HEK293 (cell line): ENCODE data around the gene RABGEF1.
A peak's percentile ranks its signal among the peaks of the same experiment; 100 is the strongest.

Source experiments
- GLI4 ChIP-seq: fragments of 450-650 bp; formaldehyde crosslinking; IDR thresholded peaks from 2 replicates; pipeline ENCODE4 v1.5.1; 2016; ENCODE audit warnings: missing biosample characterization, missing genetic modification characterization
- GLIS2 ChIP-seq: fragments of 450-650 bp; formaldehyde crosslinking; IDR thresholded peaks from 2 replicates; pipeline ENCODE4 v1.5.1; 2016; ENCODE audit warnings: missing biosample characterization, missing genetic modification characterization
- HOXA7 ChIP-seq: sonication (generic); formaldehyde crosslinking; IDR thresholded peaks from 2 replicates; pipeline ENCODE4 v1.8.1; 2022; ENCODE audit warnings: missing genetic modification reagents, borderline replicate concordance
- KLF1 ChIP-seq: fragments of 450-650 bp; formaldehyde crosslinking; IDR thresholded peaks from 2 replicates; pipeline ENCODE4 v1.5.1; 2016; ENCODE audit warnings: missing biosample characterization, missing genetic modification characterization
- KLF8 ChIP-seq: fragments of 450-650 bp; formaldehyde crosslinking; IDR thresholded peaks from 2 replicates; pipeline ENCODE4 v1.5.1; 2016; ENCODE audit warnings: missing biosample characterization, missing genetic modification characterization
- PRDM1 ChIP-seq: fragments of 450-650 bp; formaldehyde crosslinking; IDR thresholded peaks from 2 replicates; pipeline ENCODE4; 2016; ENCODE audit warnings: missing biosample characterization, missing genetic modification characterization
- SETDB1 ChIP-seq: IDR thresholded peaks from one replicate; pipeline ENCODE4 v1.6.1; 2017; ENCODE audit warnings: mild to moderate bottlenecking, low read length, moderate library complexity, mixed read lengths; ENCODE audit not compliant: insufficient read length
- SP3 ChIP-seq: fragments of 450-650 bp; formaldehyde crosslinking; IDR thresholded peaks from 2 replicates; pipeline ENCODE4 v1.5.1; 2016; ENCODE audit warnings: missing biosample characterization, missing genetic modification characterization
- TCF7L2 ChIP-seq: IDR thresholded peaks from 2 replicates; pipeline ENCODE4 v1.6.1; 2011; ENCODE audit warnings: low read depth, mild to moderate bottlenecking, inconsistent platforms, low read length, moderate library complexity, borderline replicate concordance
- ZBTB17 ChIP-seq: fragments of 450-650 bp; formaldehyde crosslinking; IDR thresholded peaks from 2 replicates; pipeline ENCODE4 v1.5.1; 2016; ENCODE audit warnings: missing biosample characterization, missing genetic modification characterization
- ZFP41 ChIP-seq: fragments of 450-650 bp; formaldehyde crosslinking; IDR thresholded peaks from 2 replicates; pipeline ENCODE4 v1.5.1; 2016; ENCODE audit warnings: missing biosample characterization, missing genetic modification characterization, borderline replicate concordance
- ZNF138 ChIP-seq: fragments of 450-650 bp; formaldehyde crosslinking; IDR thresholded peaks from 2 replicates; pipeline ENCODE4 v1.5.1; 2016; ENCODE audit warnings: missing biosample characterization, missing genetic modification characterization, borderline replicate concordance
- ZNF157 ChIP-seq: fragments of 450-650 bp; formaldehyde crosslinking; IDR thresholded peaks from 2 replicates; pipeline ENCODE4 v1.5.1; 2016; ENCODE audit warnings: missing biosample characterization, missing genetic modification characterization
- ZNF16 ChIP-seq: fragments of 450-650 bp; formaldehyde crosslinking; IDR thresholded peaks from 2 replicates; pipeline ENCODE4 v1.5.1; 2016; ENCODE audit warnings: low read depth, missing biosample characterization, missing genetic modification characterization
- ZNF19 ChIP-seq: fragments of 450-650 bp; formaldehyde crosslinking; IDR thresholded peaks from 2 replicates; pipeline ENCODE4; 2016; ENCODE audit warnings: missing biosample characterization, missing genetic modification characterization, low read depth
- ZNF211 ChIP-seq: fragments of 450-650 bp; formaldehyde crosslinking; IDR thresholded peaks from 2 replicates; pipeline ENCODE4 v1.5.1; 2016; ENCODE audit warnings: low read depth, missing biosample characterization, missing genetic modification characterization
- ZNF24 ChIP-seq: fragments of 450-650 bp; formaldehyde crosslinking; IDR thresholded peaks from 2 replicates; pipeline ENCODE4 v1.5.1; 2016; ENCODE audit warnings: missing biosample characterization, missing genetic modification characterization
- ZNF324 ChIP-seq: fragments of 450-650 bp; formaldehyde crosslinking; IDR thresholded peaks from 2 replicates; pipeline ENCODE4 v1.5.1; 2016; ENCODE audit warnings: missing biosample characterization, missing genetic modification characterization
- ZNF341 ChIP-seq: fragments of 450-650 bp; formaldehyde crosslinking; IDR thresholded peaks from 2 replicates; pipeline ENCODE4; 2016; ENCODE audit warnings: low read depth, missing biosample characterization, missing genetic modification characterization
- ZNF37A ChIP-seq: fragments of 450-650 bp; IDR thresholded peaks from 2 replicates; pipeline ENCODE4 v1.5.1; 2018; ENCODE audit warnings: missing biosample characterization, missing genetic modification characterization
- ZNF544 ChIP-seq: fragments of 450-650 bp; formaldehyde crosslinking; IDR thresholded peaks from 2 replicates; pipeline ENCODE4 v1.5.0; 2017; ENCODE audit warnings: missing biosample characterization, missing genetic modification characterization
- ZNF549 ChIP-seq: fragments of 450-650 bp; IDR thresholded peaks from 2 replicates; pipeline ENCODE4 v1.5.1; 2018; ENCODE audit warnings: missing biosample characterization, missing genetic modification characterization, mild to moderate bottlenecking, inconsistent platforms, moderate library complexity
- ZNF610 ChIP-seq: fragments of 450-650 bp; formaldehyde crosslinking; IDR thresholded peaks from 2 replicates; pipeline ENCODE4 v1.5.1; 2016; ENCODE audit warnings: missing biosample characterization, missing genetic modification characterization, borderline replicate concordance
- ZNF623 ChIP-seq: fragments of 450-650 bp; formaldehyde crosslinking; IDR thresholded peaks from 2 replicates; pipeline ENCODE4 v1.5.1; 2016; ENCODE audit warnings: missing biosample characterization, missing genetic modification characterization
- ZNF626 ChIP-seq: fragments of 450-650 bp; sonication (Bioruptor Pico); formaldehyde crosslinking; IDR thresholded peaks from 2 replicates; pipeline ENCODE4 v1.5.1; 2018; ENCODE audit warnings: missing biosample characterization, missing genetic modification characterization, inconsistent platforms
- ZNF792 ChIP-seq: fragments of 450-650 bp; formaldehyde crosslinking; IDR thresholded peaks from 2 replicates; pipeline ENCODE4 v1.5.1; 2016; ENCODE audit warnings: missing biosample characterization, missing genetic modification characterization
- ZXDB ChIP-seq: fragments of 450-650 bp; formaldehyde crosslinking; IDR thresholded peaks from 2 replicates; pipeline ENCODE4 v1.5.1; 2016; ENCODE audit warnings: missing biosample characterization, missing genetic modification characterization
- TF ChIP-seq, protein P1 (sequence below): fragments of 450-650 bp; formaldehyde crosslinking; IDR thresholded peaks from 2 replicates; pipeline ENCODE4 v1.5.1; 2017; ENCODE audit warnings: missing biosample characterization, missing genetic modification characterization
- TF ChIP-seq, protein P2 (sequence below): fragments of 450-650 bp; formaldehyde crosslinking; IDR thresholded peaks from 2 replicates; pipeline ENCODE4 v1.5.1; 2016; ENCODE audit warnings: missing biosample characterization, missing genetic modification characterization, borderline replicate concordance
- TF ChIP-seq, protein P3 (sequence below): fragments of 450-650 bp; formaldehyde crosslinking; IDR thresholded peaks from 2 replicates; pipeline ENCODE4 v1.5.0; 2017; ENCODE audit warnings: missing biosample characterization, missing genetic modification characterization, borderline replicate concordance
- TF ChIP-seq, protein P4 (sequence below): fragments of 450-650 bp; formaldehyde crosslinking; IDR thresholded peaks from 2 replicates; pipeline ENCODE4 v1.5.1; 2016; ENCODE audit warnings: missing biosample characterization, missing genetic modification characterization
- TF ChIP-seq, protein P5 (sequence below): fragments of 450-650 bp; formaldehyde crosslinking; IDR thresholded peaks from 2 replicates; pipeline ENCODE4 v1.5.1; 2016; ENCODE audit warnings: missing biosample characterization, missing genetic modification characterization

RABGEF1 gene

DNA sequence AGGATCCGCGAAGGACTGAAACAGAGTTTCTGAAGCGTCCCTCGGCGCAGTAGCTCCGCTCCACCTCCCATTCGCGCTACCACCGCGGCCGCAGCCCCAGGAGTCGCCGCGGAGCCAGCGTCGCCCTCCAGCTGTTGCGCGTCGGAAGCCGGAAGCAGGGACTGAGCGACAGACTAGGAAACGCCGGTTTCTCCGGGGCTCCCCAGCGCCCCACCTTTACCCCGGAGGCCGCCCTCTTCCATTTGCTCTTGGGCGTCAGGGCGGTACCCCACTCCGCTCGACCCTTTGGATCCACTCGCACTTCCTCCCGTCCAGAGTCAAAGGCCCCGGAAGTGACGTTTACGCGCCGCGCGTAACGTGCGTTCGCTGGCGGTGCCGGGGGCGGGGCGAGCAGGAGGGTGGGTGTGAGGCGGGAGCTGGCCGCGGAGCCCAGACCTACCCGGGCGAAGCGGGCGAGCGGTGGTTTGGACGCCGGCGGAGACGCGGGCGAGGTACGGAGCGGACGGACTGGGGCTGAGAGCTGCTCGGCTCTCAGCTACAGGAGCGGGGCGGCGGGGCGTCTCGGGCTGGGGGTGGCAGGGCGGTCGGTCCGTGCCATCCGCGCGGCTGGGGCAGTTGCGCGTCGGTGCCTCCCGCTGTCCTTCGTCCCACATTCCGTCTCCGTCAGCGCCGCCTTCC, at the start of gene RABGEF1 (continued):
- TF ChIP-seq, protein P1, sequence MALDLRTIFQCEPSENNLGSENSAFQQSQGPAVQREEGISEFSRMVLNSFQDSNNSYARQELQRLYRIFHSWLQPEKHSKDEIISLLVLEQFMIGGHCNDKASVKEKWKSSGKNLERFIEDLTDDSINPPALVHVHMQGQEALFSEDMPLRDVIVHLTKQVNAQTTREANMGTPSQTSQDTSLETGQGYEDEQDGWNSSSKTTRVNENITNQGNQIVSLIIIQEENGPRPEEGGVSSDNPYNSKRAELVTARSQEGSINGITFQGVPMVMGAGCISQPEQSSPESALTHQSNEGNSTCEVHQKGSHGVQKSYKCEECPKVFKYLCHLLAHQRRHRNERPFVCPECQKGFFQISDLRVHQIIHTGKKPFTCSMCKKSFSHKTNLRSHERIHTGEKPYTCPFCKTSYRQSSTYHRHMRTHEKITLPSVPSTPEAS (tag by site-specific recombination) = no peak
- TF ChIP-seq ZNF324 (tag by site-specific recombination) (no peak), PRDM1 (tag by site-specific recombination) (no peak), SETDB1 (no peak), ZBTB17 (tag by site-specific recombination) (peak; percentile 73), SP3 (tag by site-specific recombination) (peak; percentile 84), ZNF341 (tag by site-specific recombination) (no peak), HOXA7 (no peak), GLI4 (no peak), KLF8 (tag by site-specific recombination) (peak; percentile 75), ZNF157 (no peak), KLF1 (tag by site-specific recombination) (peak; percentile 85), ZNF610 (tag by site-specific recombination) (no peak), ZNF37A (tag by site-specific recombination) (no peak), ZNF626 (tag by site-specific recombination) (no peak), ZNF211 (no peak), ZNF549 (tag by site-specific recombination) (no peak), ZNF19 (no peak), ZNF24 (tag by site-specific recombination) (no peak), ZXDB (peak; percentile 32; the same call in 1 of the 2 replicates), ZNF544 (no peak), TCF7L2 (no peak), ZNF16 (no peak), ZNF792 (tag by site-specific recombination) (no peak), ZFP41 (tag by site-specific recombination) (no peak), ZNF623 (no peak), ZNF138 (tag by site-specific recombination) (no peak), GLIS2 (tag by site-specific recombination) (no peak)
- TF ChIP-seq, protein P2, sequence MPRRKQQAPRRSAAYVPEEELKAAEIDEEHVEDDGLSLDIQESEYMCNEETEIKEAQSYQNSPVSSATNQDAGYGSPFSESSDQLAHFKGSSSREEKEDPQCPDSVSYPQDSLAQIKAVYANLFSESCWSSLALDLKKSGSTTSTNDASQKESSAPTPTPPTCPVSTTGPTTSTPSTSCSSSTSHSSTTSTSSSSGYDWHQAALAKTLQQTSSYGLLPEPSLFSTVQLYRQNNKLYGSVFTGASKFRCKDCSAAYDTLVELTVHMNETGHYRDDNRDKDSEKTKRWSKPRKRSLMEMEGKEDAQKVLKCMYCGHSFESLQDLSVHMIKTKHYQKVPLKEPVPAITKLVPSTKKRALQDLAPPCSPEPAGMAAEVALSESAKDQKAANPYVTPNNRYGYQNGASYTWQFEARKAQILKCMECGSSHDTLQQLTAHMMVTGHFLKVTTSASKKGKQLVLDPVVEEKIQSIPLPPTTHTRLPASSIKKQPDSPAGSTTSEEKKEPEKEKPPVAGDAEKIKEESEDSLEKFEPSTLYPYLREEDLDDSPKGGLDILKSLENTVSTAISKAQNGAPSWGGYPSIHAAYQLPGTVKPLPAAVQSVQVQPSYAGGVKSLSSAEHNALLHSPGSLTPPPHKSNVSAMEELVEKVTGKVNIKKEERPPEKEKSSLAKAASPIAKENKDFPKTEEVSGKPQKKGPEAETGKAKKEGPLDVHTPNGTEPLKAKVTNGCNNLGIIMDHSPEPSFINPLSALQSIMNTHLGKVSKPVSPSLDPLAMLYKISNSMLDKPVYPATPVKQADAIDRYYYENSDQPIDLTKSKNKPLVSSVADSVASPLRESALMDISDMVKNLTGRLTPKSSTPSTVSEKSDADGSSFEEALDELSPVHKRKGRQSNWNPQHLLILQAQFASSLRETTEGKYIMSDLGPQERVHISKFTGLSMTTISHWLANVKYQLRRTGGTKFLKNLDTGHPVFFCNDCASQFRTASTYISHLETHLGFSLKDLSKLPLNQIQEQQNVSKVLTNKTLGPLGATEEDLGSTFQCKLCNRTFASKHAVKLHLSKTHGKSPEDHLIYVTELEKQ = no peak
- TF ChIP-seq, protein P3, sequence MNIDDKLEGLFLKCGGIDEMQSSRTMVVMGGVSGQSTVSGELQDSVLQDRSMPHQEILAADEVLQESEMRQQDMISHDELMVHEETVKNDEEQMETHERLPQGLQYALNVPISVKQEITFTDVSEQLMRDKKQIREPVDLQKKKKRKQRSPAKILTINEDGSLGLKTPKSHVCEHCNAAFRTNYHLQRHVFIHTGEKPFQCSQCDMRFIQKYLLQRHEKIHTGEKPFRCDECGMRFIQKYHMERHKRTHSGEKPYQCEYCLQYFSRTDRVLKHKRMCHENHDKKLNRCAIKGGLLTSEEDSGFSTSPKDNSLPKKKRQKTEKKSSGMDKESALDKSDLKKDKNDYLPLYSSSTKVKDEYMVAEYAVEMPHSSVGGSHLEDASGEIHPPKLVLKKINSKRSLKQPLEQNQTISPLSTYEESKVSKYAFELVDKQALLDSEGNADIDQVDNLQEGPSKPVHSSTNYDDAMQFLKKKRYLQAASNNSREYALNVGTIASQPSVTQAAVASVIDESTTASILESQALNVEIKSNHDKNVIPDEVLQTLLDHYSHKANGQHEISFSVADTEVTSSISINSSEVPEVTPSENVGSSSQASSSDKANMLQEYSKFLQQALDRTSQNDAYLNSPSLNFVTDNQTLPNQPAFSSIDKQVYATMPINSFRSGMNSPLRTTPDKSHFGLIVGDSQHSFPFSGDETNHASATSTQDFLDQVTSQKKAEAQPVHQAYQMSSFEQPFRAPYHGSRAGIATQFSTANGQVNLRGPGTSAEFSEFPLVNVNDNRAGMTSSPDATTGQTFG = no peak
- TF ChIP-seq, protein P4, sequence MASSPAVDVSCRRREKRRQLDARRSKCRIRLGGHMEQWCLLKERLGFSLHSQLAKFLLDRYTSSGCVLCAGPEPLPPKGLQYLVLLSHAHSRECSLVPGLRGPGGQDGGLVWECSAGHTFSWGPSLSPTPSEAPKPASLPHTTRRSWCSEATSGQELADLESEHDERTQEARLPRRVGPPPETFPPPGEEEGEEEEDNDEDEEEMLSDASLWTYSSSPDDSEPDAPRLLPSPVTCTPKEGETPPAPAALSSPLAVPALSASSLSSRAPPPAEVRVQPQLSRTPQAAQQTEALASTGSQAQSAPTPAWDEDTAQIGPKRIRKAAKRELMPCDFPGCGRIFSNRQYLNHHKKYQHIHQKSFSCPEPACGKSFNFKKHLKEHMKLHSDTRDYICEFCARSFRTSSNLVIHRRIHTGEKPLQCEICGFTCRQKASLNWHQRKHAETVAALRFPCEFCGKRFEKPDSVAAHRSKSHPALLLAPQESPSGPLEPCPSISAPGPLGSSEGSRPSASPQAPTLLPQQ (tag by site-specific recombination) = peak; percentile 26; the same call in 1 of the 2 replicates
- TF ChIP-seq, protein P5, sequence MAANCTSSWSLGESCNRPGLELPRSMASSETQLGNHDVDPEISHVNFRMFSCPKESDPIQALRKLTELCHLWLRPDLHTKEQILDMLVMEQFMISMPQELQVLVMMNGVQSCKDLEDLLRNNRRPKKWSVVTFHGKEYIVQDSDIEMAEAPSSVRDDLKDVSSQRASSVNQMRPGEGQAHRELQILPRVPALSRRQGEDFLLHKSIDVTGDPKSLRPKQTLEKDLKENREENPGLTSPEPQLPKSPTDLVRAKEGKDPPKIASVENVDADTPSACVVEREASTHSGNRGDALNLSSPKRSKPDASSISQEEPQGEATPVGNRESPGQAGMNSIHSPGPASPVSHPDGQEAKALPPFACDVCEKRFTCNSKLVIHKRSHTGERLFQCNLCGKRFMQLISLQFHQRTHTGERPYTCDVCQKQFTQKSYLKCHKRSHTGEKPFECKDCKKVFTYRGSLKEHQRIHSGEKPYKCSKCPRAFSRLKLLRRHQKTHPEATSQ (tag by site-specific recombination) = no peak
